ENCODE measurements around the gene GRIP1. TPM values are rescaled to one million over a fixed set of nuclear protein-coding genes. Genes with fewer than 3 reads are reported as not detected.

GRIP1 gene
- total RNA-seq, 4 donors from 2014 or later, result 0.18 to 2.1 (median 0.34) TPM

DNA sequence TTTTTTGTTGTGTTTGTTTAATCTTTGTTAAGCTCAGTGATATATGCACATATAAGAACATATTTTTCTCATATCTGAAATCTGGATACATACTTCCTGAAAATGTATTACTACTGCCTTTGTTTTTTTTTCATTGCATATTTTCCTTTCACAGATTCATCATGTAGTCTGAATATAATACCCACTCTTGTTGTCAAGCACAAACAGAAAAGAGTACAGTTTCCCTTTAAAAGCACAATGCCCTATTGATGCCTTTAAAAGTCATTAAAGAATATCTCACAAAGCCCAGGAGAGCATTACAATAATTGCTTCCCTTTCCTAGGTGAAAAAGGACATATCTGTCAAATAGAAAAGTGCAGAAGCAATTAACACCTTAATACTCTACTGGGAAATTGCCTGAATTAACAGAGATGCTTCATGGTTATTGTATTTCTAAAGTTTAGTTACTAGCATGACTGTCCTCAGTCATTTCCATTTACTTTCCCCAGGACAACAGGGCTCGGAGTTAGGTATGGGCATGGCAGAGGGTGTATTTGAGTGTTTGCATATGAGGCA, 107.4 kb downstream of the GRIP1 start:
- in situ Hi-C loops (cut with MboI; ENCODE audit: low sequenced_read_pairs in 4 of 4), result no loop called here
- no peak for ATAC-seq
- Histone ChIP-seq H3K4me3 (no peak overlapping the region), H3K27ac (no peak overlapping the region), H3K9me3 (no peaks in the 10 kb centered on the region), H3K4me1 (no peaks in the 10 kb centered on the region), H3K27me3 (no peaks in the 10 kb centered on the region), H3K36me3 (no peaks in the 10 kb centered on the region)
- TF ChIP-seq, protein P1, sequence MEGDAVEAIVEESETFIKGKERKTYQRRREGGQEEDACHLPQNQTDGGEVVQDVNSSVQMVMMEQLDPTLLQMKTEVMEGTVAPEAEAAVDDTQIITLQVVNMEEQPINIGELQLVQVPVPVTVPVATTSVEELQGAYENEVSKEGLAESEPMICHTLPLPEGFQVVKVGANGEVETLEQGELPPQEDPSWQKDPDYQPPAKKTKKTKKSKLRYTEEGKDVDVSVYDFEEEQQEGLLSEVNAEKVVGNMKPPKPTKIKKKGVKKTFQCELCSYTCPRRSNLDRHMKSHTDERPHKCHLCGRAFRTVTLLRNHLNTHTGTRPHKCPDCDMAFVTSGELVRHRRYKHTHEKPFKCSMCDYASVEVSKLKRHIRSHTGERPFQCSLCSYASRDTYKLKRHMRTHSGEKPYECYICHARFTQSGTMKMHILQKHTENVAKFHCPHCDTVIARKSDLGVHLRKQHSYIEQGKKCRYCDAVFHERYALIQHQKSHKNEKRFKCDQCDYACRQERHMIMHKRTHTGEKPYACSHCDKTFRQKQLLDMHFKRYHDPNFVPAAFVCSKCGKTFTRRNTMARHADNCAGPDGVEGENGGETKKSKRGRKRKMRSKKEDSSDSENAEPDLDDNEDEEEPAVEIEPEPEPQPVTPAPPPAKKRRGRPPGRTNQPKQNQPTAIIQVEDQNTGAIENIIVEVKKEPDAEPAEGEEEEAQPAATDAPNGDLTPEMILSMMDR (IDR thresholded peaks at IDR 0.05 in 4 of 5, conservative IDR thresholded peaks at IDR 0.05 in 1 of 5), result no peak
- TF ChIP-seq POLR2A (IDR thresholded peaks at IDR 0.05), result no peak
- intact Hi-C loops (cut with DNase I; ENCODE audit: low total_unique reads), result no loop called here
- DNase-seq, result no peak

- no peak for DNase-seq
- no peak overlapping the region for H3K27ac ChIP-seq
- H3K27me3 ChIP-seq, result no peaks in the 10 kb centered on the region
- TF ChIP-seq POLR2A (IDR thresholded peaks at IDR 0.05), result no peak
- TF ChIP-seq, protein P1 (IDR thresholded peaks at IDR 0.05 in 4 of 5, conservative IDR thresholded peaks at IDR 0.05 in 1 of 5), result no peak
- peaks cover 0 to 3% (median 0%) of the 10 kb centered on the region in 3 donors for H3K9me3 ChIP-seq
- no peak overlapping the region for H3K4me3 ChIP-seq
- no peaks in the 10 kb centered on the region for H3K4me1 ChIP-seq
- in situ Hi-C loops (cut with MboI; ENCODE audit: low sequenced_read_pairs in 4 of 4), result no loop called here
- intact Hi-C loops (cut with DNase I; ENCODE audit: low total_unique reads), result no loop called here
- no peak for ATAC-seq
- H3K36me3 ChIP-seq, result no peaks in the 10 kb centered on the region
Observed at GRCh38 chr12:66563220-66563619, 115.7 kb downstream of the GRIP1 start.

DNA sequence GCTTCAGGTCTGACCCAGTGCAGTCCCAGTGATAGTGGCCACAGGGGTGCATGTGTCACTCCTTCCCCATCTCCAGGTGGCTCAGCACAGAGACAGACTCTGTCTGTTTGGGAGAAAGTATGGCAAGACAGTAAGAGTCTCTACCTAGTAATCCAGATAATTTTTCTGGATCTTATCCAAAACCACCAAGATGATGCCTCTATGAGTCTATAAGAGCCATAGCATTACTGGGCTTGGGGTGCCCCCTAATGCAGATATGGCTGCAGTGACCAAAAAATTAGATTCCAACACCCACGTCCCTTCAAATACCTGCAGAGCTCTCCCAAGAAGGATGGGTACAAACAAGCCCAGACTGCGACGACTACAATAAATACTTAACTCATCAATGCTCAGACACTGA, 123.8 kb downstream of the GRIP1 start:
- TF ChIP-seq, protein P1 (IDR thresholded peaks at IDR 0.05 in 4 of 5, conservative IDR thresholded peaks at IDR 0.05 in 1 of 5), result no peak
- TF ChIP-seq POLR2A (IDR thresholded peaks at IDR 0.05), result no peak
- ATAC-seq, result no peak

DNA sequence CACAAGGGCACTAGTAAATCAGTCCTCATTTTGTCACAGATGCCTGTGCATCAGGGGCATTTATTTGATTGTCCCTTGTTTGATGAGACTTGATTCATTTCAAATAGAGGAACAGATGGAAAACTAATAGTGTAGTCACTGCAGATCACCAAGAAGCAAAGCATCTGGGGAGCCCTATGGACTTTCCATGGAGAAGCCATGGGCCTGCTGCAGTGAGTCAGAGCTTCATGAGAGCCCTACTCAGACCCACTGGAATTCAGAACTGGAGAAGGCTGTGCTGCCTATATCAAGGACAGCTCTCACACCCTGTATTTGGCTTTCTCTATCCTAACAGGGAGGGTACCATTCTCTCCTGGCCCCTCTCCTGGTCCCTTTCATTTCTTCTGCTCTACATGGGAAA, 126.2 kb downstream of the GRIP1 start:
- intact Hi-C loops (cut with DNase I; ENCODE audit: low total_unique reads), result no loop called here

More for the DNA sequence above, 123.8 kb downstream of the GRIP1 start:
- Histone ChIP-seq H3K9me3 (no peaks in the 10 kb centered on the region), H3K36me3 (no peaks in the 10 kb centered on the region), H3K27me3 (no peaks in the 10 kb centered on the region), H3K27ac (no peak overlapping the region), H3K4me1 (no peaks in the 10 kb centered on the region), H3K4me3 (no peak overlapping the region)
- in situ Hi-C loops (cut with MboI; ENCODE audit: low sequenced_read_pairs in 4 of 4), result no loop called here
- DNase-seq, result no peak
- intact Hi-C loops (cut with DNase I; ENCODE audit: low total_unique reads), result no loop called here

More for the DNA sequence above, 126.2 kb downstream of the GRIP1 start:
- H3K4me3 ChIP-seq, result no peak overlapping the region
- no peaks in the 10 kb centered on the region for H3K36me3 ChIP-seq
- in situ Hi-C loops (cut with MboI; ENCODE audit: low sequenced_read_pairs in 4 of 4), result no loop called here
- no peak overlapping the region for H3K27ac ChIP-seq
- DNase-seq (no peak), ATAC-seq (no peak)
- TF ChIP-seq, protein P1 (IDR thresholded peaks at IDR 0.05 in 4 of 5, conservative IDR thresholded peaks at IDR 0.05 in 1 of 5), result no peak
- no peak for TF ChIP-seq POLR2A (IDR thresholded peaks at IDR 0.05)
- no peaks in the 10 kb centered on the region for H3K27me3 ChIP-seq
- H3K4me1 ChIP-seq, result no peaks in the 10 kb centered on the region
- H3K9me3 ChIP-seq, result no peaks in the 10 kb centered on the region
